Measurements from ENCODE around the gene GHR.

The GHR gene

DNA sequence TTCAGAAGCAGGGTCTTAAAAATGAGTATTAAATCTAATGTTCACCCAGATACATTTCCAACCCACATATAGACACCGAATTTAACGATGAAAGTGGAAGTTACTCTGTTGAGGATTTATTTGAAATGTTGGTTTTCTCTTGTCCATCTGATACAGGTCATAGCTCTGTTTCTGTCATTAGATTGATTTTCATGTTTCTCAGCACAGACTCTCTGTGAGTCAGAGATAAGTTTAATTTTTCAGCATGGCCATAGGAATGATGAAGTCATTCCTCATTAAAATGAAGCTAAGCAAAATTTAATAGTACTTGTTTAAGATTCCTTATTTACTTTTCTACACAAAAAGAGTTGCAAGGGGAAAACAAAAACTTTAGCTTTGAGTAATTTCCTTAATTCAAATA lies 38.8 kb downstream of the GHR start:
- no peak for DNase-seq (ENCODE audit: low spot score)

GRCh38 chr5:42467572-42467971 lies 44.3 kb downstream of the GHR start:
- no peak for DNase-seq (ENCODE audit: low spot score)

DNA sequence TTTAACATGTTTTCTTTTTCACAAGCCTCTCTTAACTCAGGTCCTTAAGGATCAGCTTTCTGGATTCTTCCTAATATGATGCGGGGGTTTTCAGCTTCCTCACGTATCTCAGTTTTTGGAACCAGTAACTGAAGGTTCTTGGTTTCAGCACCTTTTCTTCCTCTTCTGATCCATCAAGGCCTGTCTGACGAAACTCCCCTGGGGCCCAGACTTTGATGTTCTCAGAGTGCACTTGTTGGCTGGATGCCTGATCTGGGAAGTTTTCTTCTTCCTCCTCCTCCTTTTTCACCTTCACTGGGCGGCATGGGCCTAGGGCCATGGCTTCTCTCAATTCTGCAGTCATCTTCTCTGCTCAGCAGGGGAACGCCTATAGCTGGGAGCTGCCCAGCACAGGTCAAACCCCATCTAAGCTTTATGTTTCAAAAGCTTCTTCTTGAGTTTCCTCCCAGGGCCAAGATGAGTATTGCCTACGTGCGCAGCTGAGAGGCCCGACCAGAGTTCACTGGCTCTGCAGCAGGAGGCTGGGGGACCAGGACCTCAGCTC lies 44.8 kb downstream of the GHR start:
- no peak for DNase-seq (ENCODE audit: low spot score)

DNA sequence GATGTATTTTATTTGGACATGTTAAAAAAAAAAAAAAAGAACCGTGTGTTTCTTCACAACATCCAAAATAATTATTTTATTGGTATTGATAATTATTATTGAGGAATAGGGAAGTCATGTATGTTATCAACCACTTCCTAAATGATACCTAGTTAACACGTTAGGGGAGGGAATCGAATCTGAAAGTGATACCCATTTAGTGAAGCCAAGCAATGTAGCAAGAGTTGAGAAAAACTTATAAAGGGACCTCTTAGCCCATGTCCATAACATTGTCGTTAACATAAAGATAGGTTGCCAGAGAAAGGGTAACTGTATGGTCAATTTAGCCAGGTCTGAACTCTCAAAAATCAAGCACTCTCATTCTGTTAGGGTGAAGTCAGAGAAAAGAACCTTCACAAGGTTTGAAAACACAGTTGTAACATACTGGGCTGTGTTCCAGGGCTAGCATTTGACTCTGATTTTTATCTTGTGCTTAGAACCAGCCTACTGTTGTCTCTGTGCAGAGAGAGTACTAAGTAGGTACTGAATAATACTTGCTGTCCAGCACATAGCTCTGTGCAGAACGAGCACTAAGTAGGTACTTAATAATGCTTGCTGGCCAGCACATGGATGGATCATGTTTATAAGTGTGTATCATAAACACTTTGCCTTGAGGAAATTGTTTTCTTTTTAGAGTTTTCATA lies 60.4 kb downstream of the GHR start:
- DNase-seq (ENCODE audit: low spot score) = no peak

DNA sequence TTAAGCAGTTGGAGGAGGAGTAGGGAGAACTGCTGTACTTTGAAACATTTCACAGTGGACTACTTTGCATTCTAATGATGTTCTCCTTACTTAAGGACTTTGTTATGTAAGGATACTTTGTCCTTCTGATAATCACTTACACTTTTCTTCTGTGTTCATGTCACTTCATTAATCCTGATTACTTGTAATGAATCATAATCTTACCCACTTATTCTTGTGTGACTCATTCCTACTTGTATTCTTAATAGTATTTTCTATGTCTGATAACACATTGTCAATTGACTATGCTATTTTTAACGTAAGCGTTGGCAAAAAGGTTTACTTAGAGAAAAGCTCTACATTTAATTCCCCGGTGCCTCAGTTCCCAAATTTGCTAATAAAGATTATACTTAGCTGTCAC lies 63.8 kb downstream of the GHR start:
- peak; percentile 10 for DNase-seq (ENCODE audit: low spot score)

GRCh38 chr5:42487821-42488220 lies 64.6 kb downstream of the GHR start:
- DNase-seq (ENCODE audit: low spot score) = no peak

- DNase-seq (ENCODE audit: low spot score) = no peak
Measured at GRCh38 chr5:42490831-42491230, 67.6 kb downstream of the GHR start.

GRCh38 chr5:42491699-42492098 lies 68.5 kb downstream of the GHR start:
- DNase-seq (ENCODE audit: low spot score) = no peak

DNA sequence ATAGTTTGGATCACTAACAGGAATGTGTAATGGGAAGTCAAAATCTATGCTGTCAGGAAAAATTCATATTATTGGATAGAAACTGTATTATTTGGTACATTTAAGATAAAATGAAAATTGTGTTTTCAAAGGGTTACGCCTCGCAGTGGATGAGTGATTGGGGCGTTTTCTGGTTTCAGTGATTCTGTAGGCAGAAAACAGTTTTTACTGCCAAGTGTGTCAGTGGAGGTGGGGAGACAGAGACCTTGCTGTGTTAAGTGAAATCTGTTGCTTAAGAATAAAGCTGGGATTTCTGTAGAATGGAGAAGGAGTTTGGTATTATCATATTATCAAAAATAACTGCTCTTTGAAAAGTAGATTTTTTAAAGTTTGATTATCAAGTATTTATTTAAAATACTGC lies 69.7 kb downstream of the GHR start:
- DNase-seq (ENCODE audit: low spot score) = no peak

GRCh38 chr5:42494414-42494813 lies 71.2 kb downstream of the GHR start:
- no peak for DNase-seq (ENCODE audit: low spot score)

DNA sequence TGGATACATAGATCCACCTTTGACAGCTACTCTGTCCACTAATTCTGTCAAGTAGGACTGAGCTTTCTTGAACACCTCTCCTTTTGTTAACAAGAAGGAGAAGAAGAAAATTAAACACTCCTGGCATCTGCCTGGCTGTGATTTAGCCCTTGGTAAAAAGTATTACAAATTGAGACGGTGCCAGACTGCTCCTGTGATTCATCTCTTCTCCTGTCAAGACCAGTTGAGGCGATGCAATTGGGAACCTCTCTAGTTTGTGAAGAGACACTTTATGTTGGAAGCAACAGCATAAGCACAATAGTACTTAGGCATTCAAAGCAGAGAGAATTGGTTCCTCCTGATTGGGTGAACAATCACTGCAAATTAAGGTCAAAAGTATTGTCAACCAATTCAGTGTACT lies 72.7 kb downstream of the GHR start:
- DNase-seq (ENCODE audit: low spot score) = no peak

DNA sequence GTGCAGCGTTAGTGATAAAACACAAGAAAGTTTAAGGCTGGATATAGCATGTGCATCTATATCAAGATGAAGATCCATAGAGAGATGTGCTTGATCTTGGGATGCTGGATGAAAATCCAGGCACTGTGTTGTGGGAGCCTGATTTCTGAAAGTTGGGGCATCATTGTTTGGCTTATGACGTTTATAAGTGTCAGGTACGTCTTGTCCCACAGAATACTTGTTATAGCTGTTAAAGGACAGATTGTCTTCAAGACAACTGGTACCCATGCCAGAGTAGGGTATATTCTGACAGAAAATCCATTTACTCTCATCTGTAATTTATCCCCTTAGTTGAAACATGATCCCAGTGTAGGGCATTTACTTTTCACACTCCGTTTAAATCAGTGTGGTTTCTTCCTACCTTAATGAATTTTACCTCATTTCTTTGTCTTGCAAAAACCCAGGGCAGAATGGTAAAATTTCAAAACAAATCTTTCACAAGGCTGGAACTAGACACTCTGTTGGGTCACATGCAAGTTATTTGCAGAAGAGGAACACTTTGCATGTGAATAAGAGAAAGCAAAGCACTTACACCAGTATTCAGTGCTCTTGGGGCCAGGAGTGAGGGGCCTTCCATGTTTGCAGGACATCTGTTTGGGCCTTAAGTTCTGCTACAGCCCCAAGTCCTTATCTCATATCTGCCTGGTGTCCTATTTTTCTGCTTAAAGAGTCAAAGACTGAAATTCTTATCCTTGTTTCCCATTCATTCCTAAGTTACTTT lies 73.3 kb downstream of the GHR start:
- no peak for DNase-seq (ENCODE audit: low spot score)

- DNase-seq (ENCODE audit: low spot score) = no peak
Measured at GRCh38 chr5:42498000-42498399, 74.8 kb downstream of the GHR start.

DNA sequence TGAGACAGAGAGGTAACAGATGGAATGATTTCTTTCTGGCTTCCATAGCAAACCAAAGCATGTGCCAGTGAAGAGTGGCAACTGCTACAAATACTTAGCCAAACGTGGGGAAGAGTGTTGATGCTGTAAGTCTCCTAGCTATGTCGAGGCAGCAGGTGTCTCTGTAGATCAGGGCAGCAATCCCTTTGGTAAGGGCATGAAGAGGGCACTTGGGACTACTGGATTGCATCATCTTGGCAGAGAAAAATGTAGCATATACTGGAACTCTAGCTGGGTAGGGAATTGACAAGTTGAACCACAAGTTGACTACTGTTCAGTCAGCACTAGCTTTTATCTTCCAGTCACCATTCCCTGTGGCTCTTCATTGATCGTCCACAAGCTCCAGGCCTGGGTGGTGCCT lies 75.8 kb downstream of the GHR start:
- no peak for DNase-seq (ENCODE audit: low spot score)

- DNase-seq (ENCODE audit: low spot score) = no peak
Measured at GRCh38 chr5:42500003-42500599, 76.9 kb downstream of the GHR start.

DNA sequence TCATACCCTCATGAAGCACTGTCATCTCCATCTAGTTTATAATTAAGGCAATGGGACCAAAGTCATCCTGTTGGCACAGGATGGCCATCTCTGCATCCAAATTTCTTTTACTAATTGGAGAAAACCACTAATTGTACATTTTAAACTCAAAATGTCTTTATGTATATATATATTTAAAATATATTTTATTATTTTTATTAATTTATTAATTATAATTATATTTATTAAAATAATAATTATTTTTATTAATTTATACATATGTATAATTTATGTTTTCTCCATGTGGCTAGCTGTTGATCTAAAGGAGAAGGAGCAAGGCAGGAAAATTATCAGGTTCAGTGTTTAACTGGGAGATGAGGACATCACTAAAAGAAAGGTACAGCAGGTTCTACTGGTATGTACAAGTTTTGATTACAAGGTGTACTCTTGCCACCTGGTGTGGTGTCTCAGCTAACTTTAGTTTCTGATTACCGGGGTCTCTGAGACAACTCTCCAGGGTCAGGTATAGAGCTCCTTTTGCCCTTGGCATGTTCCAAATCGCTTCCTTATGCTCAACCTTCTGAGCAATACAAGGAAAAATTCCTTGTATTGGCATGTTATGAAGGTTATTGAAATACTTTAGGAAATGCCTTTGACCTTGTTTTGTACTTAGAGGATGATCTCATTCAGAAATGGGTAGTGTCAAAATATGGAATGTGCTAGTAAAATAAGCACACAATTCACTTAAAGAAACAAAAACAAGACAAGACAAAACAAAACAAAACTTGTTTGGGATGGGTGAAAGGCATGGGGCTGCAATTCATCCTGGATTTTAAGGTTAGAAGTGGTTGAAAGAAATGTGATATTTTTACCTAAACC lies 79.6 kb downstream of the GHR start:
- no peak for DNase-seq (ENCODE audit: low spot score)

GRCh38 chr5:42506662-42507061 lies 83.4 kb downstream of the GHR start:
- DNase-seq (ENCODE audit: low spot score) = no peak

DNA sequence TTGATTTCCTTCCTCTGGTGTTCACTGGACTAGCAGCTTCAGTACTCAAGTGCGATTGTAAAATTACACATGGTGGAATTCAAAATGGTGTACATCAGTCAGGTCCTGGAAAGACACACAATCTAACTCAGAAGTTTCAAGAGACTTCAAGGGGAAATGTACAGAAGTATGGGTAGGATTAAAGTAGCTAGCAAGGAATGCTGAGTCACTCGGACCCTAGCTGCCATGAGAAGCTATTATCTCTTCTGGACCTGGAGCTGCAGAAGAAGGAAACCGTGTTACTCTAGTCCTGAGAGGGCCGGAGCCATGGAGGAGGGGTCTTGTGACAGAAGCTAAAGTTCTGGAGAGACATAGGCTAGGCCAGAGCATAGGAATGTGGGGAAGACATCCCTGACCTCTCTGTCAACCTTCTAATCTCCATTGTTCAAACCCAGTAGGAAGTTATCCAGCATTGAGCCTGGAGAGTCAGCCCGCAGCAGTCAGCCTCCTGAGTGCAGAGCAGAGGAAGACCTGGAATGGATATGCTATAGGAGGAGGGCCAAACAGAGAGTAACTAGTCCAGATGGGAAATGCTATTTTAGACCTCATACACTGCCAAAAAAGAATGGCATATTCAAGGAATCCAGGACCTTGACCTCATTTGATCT lies 84.3 kb downstream of the GHR start:
- DNase-seq (ENCODE audit: low spot score) = no peak

DNA sequence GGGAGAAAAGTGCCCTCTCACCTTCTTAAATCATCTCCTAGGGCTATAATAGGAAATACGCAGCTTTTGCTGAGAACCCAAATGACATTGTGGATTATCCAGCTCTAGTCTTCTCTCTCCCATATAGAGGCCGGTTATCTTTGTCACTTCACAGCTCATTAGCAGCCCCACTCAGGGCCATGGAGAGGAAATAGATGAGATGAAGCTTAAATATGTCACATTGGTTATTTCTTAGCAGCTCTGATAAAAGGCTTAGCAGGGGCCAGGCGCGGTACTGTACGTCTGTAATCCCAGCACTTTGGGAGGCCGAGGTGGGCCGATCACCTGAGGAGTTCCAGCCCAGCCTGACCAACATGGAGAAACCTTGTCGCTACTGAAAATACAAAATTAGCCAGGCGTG lies 90.0 kb downstream of the GHR start:
- DNase-seq (ENCODE audit: low spot score) = no peak

DNA sequence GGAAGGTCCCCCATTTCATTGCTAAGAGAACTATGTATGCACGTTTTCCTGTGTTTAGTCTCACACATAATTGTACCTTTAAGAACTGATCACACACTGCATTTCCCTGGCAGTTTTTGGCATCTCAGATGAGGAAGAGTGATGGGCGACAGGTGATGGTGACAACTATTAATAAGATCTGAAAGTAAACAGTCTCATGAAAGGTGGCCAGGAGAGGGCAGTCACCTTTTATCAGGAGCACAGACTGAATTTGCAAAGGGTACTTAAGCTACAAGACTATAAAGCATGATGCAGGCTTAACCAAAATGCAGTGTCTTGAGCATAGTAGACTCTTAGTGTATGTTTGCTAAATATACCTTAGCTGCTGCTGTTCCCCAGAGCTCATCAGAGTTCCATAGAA lies 91.5 kb downstream of the GHR start:
- DNase-seq (ENCODE audit: low spot score) = no peak

- no peak for DNase-seq (ENCODE audit: low spot score)
Measured at GRCh38 chr5:42515504-42515903, 92.3 kb downstream of the GHR start.
